ENCODE results near the gene ADAMTS17.

DNA sequence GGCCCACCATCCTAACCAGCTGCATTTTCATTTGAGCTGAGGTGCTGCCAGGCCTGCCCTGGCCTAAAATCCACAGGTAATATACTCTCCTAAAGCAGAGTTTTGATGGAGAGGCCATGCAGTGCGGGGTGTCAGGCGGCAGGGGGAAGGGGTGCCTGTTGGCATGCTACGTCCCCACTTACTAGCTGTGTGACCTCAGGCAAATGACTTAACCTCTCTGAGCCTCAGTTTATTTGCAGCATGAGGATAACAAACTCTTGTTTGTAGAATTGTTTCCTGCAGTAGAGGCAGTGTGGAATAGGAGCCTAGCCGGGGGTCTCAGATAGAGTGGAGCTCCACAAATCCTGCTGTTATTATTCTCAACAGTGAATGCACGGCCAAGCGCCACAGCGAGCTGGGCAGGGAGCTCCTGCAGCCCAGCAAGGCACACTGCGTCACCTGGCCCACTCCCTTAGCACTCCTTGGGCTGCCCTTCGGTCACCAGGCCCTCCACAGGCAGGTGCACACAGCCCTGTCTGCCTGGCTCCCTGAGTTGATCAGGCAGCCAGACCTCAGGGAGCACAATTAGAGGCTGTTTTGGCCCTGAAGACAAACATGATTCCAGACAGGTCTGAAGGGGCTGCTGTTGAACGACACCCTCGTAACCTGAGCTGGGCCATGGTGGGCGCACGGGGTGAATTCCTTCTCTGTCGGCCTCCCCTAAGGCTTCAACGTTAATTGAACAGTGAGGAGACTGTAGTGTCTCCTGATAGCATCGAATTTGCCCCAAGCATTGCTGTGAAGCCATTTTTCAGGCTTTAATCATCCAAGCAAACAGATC, 359.7 kb downstream of the ADAMTS17 start:
- TF ChIP-seq EZH2phosphoT487 (IDR thresholded peaks at IDR 0.05; ENCODE audit: low read depth, severe bottlenecking, unreplicated experiment) (no peak), EZH2 (IDR thresholded peaks at IDR 0.05; ENCODE audit: borderline replicate concordance) (no peak)
- TF ChIP-seq, protein P1, sequence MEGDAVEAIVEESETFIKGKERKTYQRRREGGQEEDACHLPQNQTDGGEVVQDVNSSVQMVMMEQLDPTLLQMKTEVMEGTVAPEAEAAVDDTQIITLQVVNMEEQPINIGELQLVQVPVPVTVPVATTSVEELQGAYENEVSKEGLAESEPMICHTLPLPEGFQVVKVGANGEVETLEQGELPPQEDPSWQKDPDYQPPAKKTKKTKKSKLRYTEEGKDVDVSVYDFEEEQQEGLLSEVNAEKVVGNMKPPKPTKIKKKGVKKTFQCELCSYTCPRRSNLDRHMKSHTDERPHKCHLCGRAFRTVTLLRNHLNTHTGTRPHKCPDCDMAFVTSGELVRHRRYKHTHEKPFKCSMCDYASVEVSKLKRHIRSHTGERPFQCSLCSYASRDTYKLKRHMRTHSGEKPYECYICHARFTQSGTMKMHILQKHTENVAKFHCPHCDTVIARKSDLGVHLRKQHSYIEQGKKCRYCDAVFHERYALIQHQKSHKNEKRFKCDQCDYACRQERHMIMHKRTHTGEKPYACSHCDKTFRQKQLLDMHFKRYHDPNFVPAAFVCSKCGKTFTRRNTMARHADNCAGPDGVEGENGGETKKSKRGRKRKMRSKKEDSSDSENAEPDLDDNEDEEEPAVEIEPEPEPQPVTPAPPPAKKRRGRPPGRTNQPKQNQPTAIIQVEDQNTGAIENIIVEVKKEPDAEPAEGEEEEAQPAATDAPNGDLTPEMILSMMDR (IDR thresholded peaks at IDR 0.05; ENCODE audit: poor library complexity): no peak

Measured in hepatocyte (in vitro differentiated cells).